Gastroesophageal sphincter (tissue), 4 donors: ENCODE results near the gene AUTS2. TPM values are rescaled to one million over a fixed set of nuclear protein-coding genes. Genes with fewer than 3 reads are reported as not detected.

Experiments used
- ATAC-seq: fragments of 150-250 bp; one replicate; pipeline ENCODE4 v1.9.1; 2016; ENCODE audit warnings: mild to moderate bottlenecking, moderate library complexity
- H3K27ac ChIP-seq, 4 donors: fragments of 200-600 bp; sonication (generic) in 3 of 4; 1 replicate in 3 of 4; 2 replicates in 1 of 4; pipeline ENCODE4 v1.5.1; 2016 to 2019
- H3K27me3 ChIP-seq: fragments of 200-600 bp; sonication (generic); one replicate; pipeline ENCODE4 v1.5.1; 2019
- H3K36me3 ChIP-seq, 2 donors: fragments of 200-600 bp; sonication (generic); one replicate each; pipeline ENCODE4 v1.5.1; 2019; ENCODE audit warnings: control low read depth in 1 of 2
- H3K4me1 ChIP-seq, 3 donors: fragments of 200-600 bp; sonication (generic); 1 replicate in 2 of 3; 2 replicates in 1 of 3; pipeline ENCODE4 v1.5.1; 2016 to 2019; ENCODE audit warnings: control low read depth in 2 of 3
- H3K4me3 ChIP-seq, 2 donors: fragments of 200-600 bp; sonication (generic); one replicate each; pipeline ENCODE4 v1.5.1; 2019; ENCODE audit warnings: mild to moderate bottlenecking in 1 of 2, moderate library complexity in 1 of 2
- H3K9me3 ChIP-seq, 3 donors: fragments of 200-600 bp; sonication (generic); one replicate each; pipeline ENCODE4 v1.5.1; 2017 to 2019; ENCODE audit warnings: control low read depth in 2 of 3
- EP300 ChIP-seq: sonication (generic); formaldehyde crosslinking; IDR thresholded peaks from one replicate; pipeline ENCODE4 v1.6.1; 2017; ENCODE audit warnings: antibody characterized with exemption, mild to moderate bottlenecking
- POLR2A ChIP-seq, 2 donors: fragments of 450-650 bp; IDR thresholded peaks; one replicate each; pipeline ENCODE4 v1.6.1; 2017; ENCODE audit warnings: antibody characterized with exemption in 2 of 2, mild to moderate bottlenecking in 2 of 2, moderate library complexity in 1 of 2
- POLR2AphosphoS5 ChIP-seq: sonication (generic); formaldehyde crosslinking; IDR thresholded peaks from one replicate; pipeline ENCODE4 v1.6.1; 2017; ENCODE audit warnings: antibody characterized with exemption
- WGBS, 2 donors: methylation state at CpG; one replicate each; pipeline ENCODE4 v1.1.5; 2018; ENCODE audit warnings: low coverage in 1 of 2; 5-methylcytosine and 5-hydroxymethylcytosine counted together
- total RNA-seq, 4 donors: library from RNA; depleted of rRNA; stranded (reverse); fragments of >200 nt; gene quantifications; one replicate each; pipeline ENCODE4 v1.1.0, GENCODE V29; 2016
- TF ChIP-seq, protein P1 (sequence below), 4 experiments: fragments of 200-600 bp in 2 of 4; fragments of 450-650 bp in 2 of 4; sonication (generic) in 1 of 4; IDR thresholded peaks; one replicate each; pipeline ENCODE4 v1.5.1; 2017 to 2019; ENCODE audit warnings: antibody characterized with exemption in 4 of 4, mild to moderate bottlenecking in 2 of 4, moderate library complexity in 2 of 4

Gene AUTS2
- total RNA-seq, 4 donors from 2014 or later: 12.2 to 48.7 (median 44.1) TPM

DNA sequence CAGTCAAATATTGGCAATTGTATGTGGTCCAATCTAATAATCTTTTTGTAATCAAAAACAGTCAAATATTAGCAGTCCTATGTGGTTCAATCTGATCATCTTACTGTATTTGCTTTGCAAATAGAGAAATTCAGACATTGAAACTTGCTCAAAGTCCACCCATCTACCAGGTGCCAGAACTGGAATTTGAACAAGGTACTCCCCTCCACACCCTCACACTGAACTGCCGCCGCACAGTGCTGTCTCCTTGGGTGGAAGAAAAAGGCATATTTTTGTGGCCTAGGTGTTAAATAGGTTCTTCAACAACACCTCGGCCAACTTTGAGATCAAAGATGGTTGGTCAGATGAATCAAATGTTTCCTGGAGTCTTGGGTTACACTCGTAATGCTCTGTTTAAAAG is 989.5 kb downstream of the AUTS2 start:
- no peak for ATAC-seq
- Histone ChIP-seq H3K27ac (no peak overlapping the region), H3K4me3 (no peak overlapping the region), H3K36me3 (no peaks in the 10 kb centered on the region), H3K4me1 (peaks cover 0 to 11% (median 0%) of the 10 kb centered on the region in 3 donors), H3K9me3 (no peaks in the 10 kb centered on the region), H3K27me3 (no peaks in the 10 kb centered on the region)
- no peak for TF ChIP-seq POLR2A (IDR thresholded peaks at IDR 0.05)
- TF ChIP-seq, protein P1, sequence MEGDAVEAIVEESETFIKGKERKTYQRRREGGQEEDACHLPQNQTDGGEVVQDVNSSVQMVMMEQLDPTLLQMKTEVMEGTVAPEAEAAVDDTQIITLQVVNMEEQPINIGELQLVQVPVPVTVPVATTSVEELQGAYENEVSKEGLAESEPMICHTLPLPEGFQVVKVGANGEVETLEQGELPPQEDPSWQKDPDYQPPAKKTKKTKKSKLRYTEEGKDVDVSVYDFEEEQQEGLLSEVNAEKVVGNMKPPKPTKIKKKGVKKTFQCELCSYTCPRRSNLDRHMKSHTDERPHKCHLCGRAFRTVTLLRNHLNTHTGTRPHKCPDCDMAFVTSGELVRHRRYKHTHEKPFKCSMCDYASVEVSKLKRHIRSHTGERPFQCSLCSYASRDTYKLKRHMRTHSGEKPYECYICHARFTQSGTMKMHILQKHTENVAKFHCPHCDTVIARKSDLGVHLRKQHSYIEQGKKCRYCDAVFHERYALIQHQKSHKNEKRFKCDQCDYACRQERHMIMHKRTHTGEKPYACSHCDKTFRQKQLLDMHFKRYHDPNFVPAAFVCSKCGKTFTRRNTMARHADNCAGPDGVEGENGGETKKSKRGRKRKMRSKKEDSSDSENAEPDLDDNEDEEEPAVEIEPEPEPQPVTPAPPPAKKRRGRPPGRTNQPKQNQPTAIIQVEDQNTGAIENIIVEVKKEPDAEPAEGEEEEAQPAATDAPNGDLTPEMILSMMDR (IDR thresholded peaks at IDR 0.05): no peak
- no peak for TF ChIP-seq EP300
- 83% methylated on average over 4 of the region's 4 CpGs; no CpG with 5 or more reads in 1 of the 2 donors for WGBS, 2 donors

DNA sequence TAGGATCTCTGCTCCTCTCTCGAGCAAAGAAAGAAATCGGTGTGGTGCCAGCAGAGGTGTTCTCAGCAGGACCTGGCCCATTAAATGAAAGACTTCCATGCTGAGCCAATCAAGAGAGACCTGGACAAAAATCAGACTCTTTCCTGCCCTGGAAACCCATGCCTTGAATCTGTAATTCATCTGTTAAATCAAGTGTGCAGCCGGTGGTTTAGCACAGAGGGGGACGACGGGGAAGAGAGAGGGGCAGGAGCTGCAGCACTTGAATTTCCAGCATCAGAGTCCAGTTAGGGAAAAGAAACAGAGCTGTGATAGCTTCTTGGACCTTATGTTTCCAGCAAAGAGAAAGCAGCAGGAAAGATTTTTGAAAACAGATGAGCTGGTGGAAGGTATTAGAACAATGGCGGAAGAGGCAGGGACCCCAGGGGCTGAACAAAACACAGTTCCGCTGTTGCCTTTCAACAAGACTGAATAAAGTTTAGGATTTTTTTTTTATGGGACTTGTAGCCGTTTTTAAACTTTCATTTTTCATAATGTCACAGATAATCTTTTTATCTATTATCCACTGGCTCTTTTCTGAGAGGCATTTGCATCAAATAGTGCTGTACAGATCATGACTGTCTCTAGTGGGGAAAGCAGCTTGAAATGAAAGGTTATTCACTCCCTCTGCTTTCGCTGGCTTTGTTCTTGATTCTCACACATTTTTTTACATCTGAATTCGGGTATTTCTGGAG is 990.1 kb downstream of the AUTS2 start:
- no peak for ATAC-seq
- 90 to 91% methylated on average over 10 of the region's 10 CpGs for WGBS, 2 donors
- Histone ChIP-seq H3K9me3 (no peaks in the 10 kb centered on the region), H3K36me3 (no peaks in the 10 kb centered on the region), H3K4me3 (no peak overlapping the region), H3K27me3 (no peaks in the 10 kb centered on the region), H3K27ac (no peak overlapping the region), H3K4me1 (peaks cover 0 to 4% (median 0%) of the 10 kb centered on the region in 3 donors)
- TF ChIP-seq POLR2AphosphoS5 (no peak), POLR2A (IDR thresholded peaks at IDR 0.05) (no peak), EP300 (no peak)
- TF ChIP-seq, protein P1 (IDR thresholded peaks at IDR 0.05): no peak

DNA sequence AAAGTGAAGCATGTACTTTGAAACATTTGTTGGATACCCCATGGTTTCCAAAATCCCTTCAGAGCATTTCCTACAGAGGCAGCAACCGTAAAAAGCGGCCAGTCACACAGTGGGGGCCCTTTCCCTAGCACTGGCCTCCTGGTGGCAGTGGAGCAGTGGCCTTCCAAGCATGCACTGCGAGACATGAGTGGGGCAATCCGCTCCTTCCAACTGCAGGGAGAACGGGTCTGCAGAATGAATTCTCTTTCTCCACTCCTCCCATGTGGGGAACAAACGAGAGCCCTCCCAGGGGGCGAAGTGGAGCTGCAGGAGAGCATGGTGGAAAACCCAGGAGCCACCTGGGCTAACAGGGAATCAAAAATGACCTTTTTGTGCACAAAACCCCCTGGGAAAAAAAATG is 990.7 kb downstream of the AUTS2 start:
- 100% methylated on average over 3 of the region's 7 CpGs; no CpG with 5 or more reads in 1 of the 2 donors for WGBS, 2 donors
- Histone ChIP-seq H3K27ac (no peak overlapping the region), H3K4me3 (no peak overlapping the region), H3K27me3 (no peaks in the 10 kb centered on the region), H3K36me3 (no peaks in the 10 kb centered on the region), H3K9me3 (no peaks in the 10 kb centered on the region), H3K4me1 (no peaks in the 10 kb centered on the region)
- TF ChIP-seq POLR2AphosphoS5 (no peak), EP300 (no peak), POLR2A (IDR thresholded peaks at IDR 0.05) (no peak)
- TF ChIP-seq, protein P1 (IDR thresholded peaks at IDR 0.05): no peak
- ATAC-seq: no peak

DNA sequence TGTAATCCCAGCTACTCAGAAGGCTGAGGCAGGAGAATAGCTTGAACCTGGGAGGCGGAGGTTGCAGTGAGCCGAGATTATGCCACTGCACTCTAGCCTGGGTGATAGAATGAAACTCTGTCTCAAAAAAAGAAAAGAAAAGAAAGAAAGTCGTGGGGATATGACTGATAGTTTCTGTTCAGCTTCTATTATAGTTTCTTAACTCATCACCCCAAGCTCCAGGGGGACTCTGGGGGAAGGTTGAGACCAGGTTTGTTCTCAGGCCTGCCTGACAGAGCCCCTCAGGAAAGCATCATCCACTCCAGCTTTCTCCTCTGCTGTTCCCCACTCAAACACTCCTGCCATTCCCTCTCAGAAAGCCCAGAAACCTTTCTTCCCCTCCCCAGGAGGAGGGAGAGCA is 991.3 kb downstream of the AUTS2 start:
- ATAC-seq: no peak
- no peak overlapping the region for H3K4me3 ChIP-seq
- WGBS, 2 donors: 91% methylated on average over 3 of the region's 3 CpGs; no CpG with 5 or more reads in 1 of the 2 donors
- no peak overlapping the region for H3K27ac ChIP-seq
- no peaks in the 10 kb centered on the region for H3K9me3 ChIP-seq
- TF ChIP-seq POLR2AphosphoS5 (no peak), EP300 (no peak), POLR2A (IDR thresholded peaks at IDR 0.05) (no peak)
- TF ChIP-seq, protein P1 (IDR thresholded peaks at IDR 0.05): no peak
- no peaks in the 10 kb centered on the region for H3K4me1 ChIP-seq
- H3K27me3 ChIP-seq: no peaks in the 10 kb centered on the region
- H3K36me3 ChIP-seq: no peaks in the 10 kb centered on the region
